H54 (cell line): ENCODE data around the gene SAMD10.
"Not testable (repeated sequence)": the region's sequence is repeated elsewhere in the genome, so short reads cannot be mapped to it uniquely, and the experiment has no call there.

Experiments
- DNase-seq: peaks from one replicate; pipeline ENCODE4 v3.0.0; 2011; ENCODE audit warnings: low spot score, mixed read lengths; ENCODE audit not compliant: insufficient read length
- FAIRE-seq: peaks from 3 replicates; lab custom pipeline; 2011; peaks lifted over from hg19 to GRCh38; lab: Jason Lieb, UNC
- POLR2A ChIP-seq: IDR thresholded peaks from 2 replicates; pipeline ENCODE4 v1.6.1; 2011; ENCODE audit warnings: low read depth, mild to moderate bottlenecking, low read length

SAMD10 gene

GRCh38 chr20:63968928-63969760 lies 10.3 kb downstream of the SAMD10 start:
- FAIRE-seq, result no peak
- no peak for TF ChIP-seq POLR2A
- DNase-seq, result no peak

- FAIRE-seq (no peak), DNase-seq (no peak)
- no peak for TF ChIP-seq POLR2A
Observed at GRCh38 chr20:63968136-63968927, 11.1 kb downstream of the SAMD10 start.

GRCh38 chr20:63967330-63968135 lies 11.9 kb downstream of the SAMD10 start:
- no peak for FAIRE-seq
- TF ChIP-seq POLR2A, result no peak
- no peak for DNase-seq

- DNase-seq (no peak), FAIRE-seq (no peak)
- no peak for TF ChIP-seq POLR2A
Observed at GRCh38 chr20:63966944-63967322, 12.5 kb downstream of the SAMD10 start.

GRCh38 chr20:63966172-63966943 lies 13.1 kb downstream of the SAMD10 start:
- DNase-seq (no peak), FAIRE-seq (no peak)
- TF ChIP-seq POLR2A, result no peak

GRCh38 chr20:63964412-63964811 lies 15.0 kb downstream of the SAMD10 start:
- no peak for FAIRE-seq
- TF ChIP-seq POLR2A, result no peak

GRCh38 chr20:63963784-63964301 lies 15.6 kb downstream of the SAMD10 start:
- TF ChIP-seq POLR2A, result no peak
- no peak for FAIRE-seq

More at GRCh38 chr20:63964412-63964811, 15.0 kb downstream of the SAMD10 start:
- no peak for DNase-seq

GRCh38 chr20:63963348-63963741 lies 16.1 kb downstream of the SAMD10 start:
- FAIRE-seq (no peak), DNase-seq (no peak)
- no peak for TF ChIP-seq POLR2A

More at GRCh38 chr20:63963784-63964301, 15.6 kb downstream of the SAMD10 start:
- DNase-seq, result no peak

GRCh38 chr20:63962426-63963347 lies 16.8 kb downstream of the SAMD10 start:
- no peak for DNase-seq
- FAIRE-seq, result no peak
- TF ChIP-seq POLR2A, result no peak

GRCh38 chr20:63961664-63962425 lies 17.6 kb downstream of the SAMD10 start:
- FAIRE-seq, result no peak
- no peak for DNase-seq
- TF ChIP-seq POLR2A, result no peak

- not testable (repeated sequence) for FAIRE-seq, DNase-seq
Observed at GRCh38 chr20:63960654-63961621, 18.5 kb downstream of the SAMD10 start.
